AG09319 (cell line): Measurements from ENCODE around the gene KLHL6.

Experiments used
- DNase-seq: peaks from one replicate; pipeline ENCODE4 v3.0.0-alpha.2; 2010; ENCODE audit warnings: low read depth; ENCODE audit errors: extremely low read depth
- CTCF ChIP-seq: IDR thresholded peaks from 2 replicates; pipeline ENCODE4 v1.5.1; 2011; ENCODE audit warnings: low read depth, mild to moderate bottlenecking, inconsistent platforms, low read length, moderate library complexity

Gene KLHL6

GRCh38 chr3:183489455-183490210, 65.9 kb downstream of the KLHL6 start:
- TF ChIP-seq CTCF: no peak
- no peak for DNase-seq

GRCh38 chr3:183488343-183488742, 67.2 kb downstream of the KLHL6 start:
- TF ChIP-seq CTCF: no peak
- DNase-seq: no peak

GRCh38 chr3:183487896-183488295, 67.6 kb downstream of the KLHL6 start:
- no peak for TF ChIP-seq CTCF

GRCh38 chr3:183487016-183487415, 68.5 kb downstream of the KLHL6 start:
- no peak for DNase-seq
- no peak for TF ChIP-seq CTCF

More at GRCh38 chr3:183487896-183488295, 67.6 kb downstream of the KLHL6 start:
- no peak for DNase-seq

GRCh38 chr3:183486472-183486871, 69.0 kb downstream of the KLHL6 start:
- no peak for TF ChIP-seq CTCF

GRCh38 chr3:183485585-183485984, 69.9 kb downstream of the KLHL6 start:
- no peak for TF ChIP-seq CTCF

More at GRCh38 chr3:183486472-183486871, 69.0 kb downstream of the KLHL6 start:
- no peak for DNase-seq

GRCh38 chr3:183485093-183485492, 70.4 kb downstream of the KLHL6 start:
- DNase-seq: no peak

More at GRCh38 chr3:183485585-183485984, 69.9 kb downstream of the KLHL6 start:
- DNase-seq: no peak

More at GRCh38 chr3:183485093-183485492, 70.4 kb downstream of the KLHL6 start:
- TF ChIP-seq CTCF: no peak
